GM20000 (cell line): ENCODE data around the gene OLA1.

ENCODE experiments used
- DNase-seq: peaks from one replicate; pipeline ENCODE4 v3.0.0; 2012; ENCODE audit warnings: low spot score
- CTCF ChIP-seq: IDR thresholded peaks from 2 replicates; pipeline ENCODE4 v1.5.1; 2012; ENCODE audit warnings: mild to moderate bottlenecking, control low read depth; ENCODE audit errors: extremely low read depth, missing control alignments

OLA1 gene

GRCh38 chr2:174106736-174107135 lies 141.6 kb downstream of the OLA1 start:
- no peak for DNase-seq
- TF ChIP-seq CTCF: no peak

DNA sequence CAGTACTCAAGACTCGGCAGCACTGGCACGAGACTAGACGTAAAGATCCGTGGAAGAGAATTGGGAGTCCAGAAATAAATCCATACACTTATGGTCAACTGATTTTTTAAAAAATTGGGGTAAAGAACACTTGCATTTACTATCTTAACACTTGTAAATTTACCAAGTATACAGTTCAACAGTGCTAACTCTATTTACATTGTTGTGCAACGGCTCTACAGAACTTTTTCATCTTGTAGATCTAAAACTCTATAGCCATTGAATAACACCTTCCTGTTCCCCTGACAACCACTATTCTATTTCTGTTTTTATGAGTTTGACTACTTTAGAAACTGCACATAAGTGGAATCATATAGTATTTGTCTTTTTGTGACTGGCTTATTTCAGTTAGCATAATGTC lies 153.8 kb downstream of the OLA1 start:
- no peak for TF ChIP-seq CTCF
- DNase-seq: no peak

DNA sequence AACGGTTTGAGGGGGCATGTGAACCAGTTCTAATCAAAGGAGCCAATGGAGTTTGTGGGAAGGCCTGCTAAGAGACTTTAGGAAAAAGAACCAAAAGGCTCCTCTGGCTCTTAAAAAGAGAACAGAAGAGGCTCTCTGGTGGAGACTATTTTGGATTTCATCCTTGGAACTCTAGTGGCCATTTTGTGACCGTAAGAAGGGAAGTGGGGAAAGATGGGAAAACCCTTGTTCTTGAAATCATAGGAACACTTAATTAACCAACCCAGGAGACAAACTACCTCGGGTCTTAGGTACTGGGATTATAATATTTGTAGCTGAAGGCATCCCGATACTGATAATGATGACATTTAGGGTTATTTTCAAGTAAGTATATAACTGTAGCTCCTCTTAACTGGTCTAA lies 157.9 kb downstream of the OLA1 start:
- no peak for TF ChIP-seq CTCF
- no peak for DNase-seq

DNA sequence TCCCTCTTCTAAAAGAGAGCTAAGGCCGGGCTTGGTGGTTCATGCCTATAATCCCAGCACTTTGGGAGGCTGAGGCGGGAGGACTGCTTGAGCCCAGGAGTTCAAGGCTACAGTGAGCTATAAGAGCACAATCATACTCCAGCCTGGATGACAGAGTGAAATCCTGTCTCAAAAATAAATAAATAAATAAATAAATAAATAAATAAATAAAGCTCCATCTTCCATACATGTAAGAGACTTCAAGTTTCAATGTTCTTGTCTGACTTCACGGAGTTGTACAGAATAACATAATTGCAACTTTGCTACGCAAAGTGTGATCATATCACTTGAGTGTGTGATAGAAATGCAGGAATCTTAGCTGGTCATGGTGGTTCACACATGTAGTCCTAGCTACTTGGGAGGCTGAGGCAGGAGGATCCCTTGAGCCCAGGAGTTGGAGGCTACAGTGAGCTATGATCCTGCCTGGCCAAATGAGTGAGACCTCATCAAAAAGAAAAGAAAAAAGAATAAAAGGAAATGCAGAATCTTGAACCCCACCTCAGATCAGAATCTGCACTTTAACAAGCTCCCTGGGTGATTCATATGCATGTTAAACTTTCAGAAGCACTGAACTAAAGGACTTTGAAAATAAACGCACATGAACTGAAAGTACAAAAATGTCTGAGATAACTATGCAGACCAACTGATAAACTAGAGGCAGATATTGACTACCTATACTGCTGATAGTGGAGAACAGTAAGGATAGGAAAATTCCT lies 159.4 kb downstream of the OLA1 start:
- DNase-seq: no peak
- TF ChIP-seq CTCF: no peak

DNA sequence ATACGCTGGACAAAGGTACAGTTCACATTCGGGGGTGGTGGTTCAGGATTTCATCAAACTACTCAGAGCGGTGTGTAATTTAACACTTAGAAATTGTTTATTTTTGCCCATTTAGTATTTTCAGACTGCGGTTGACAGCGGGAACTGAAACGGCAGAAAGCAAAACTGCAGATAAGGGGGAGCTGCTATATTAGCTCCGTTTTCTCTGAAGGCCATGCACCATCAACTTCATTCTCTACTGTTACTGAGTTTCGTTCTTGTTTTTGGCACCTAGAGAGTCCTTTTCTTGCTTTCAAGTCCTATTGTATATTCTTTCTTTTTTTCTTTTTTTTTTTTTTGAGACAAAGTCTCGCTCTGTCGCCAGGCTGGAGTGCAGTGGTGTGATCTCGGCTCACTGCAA lies 161.6 kb downstream of the OLA1 start:
- no peak for TF ChIP-seq CTCF
- DNase-seq: no peak

DNA sequence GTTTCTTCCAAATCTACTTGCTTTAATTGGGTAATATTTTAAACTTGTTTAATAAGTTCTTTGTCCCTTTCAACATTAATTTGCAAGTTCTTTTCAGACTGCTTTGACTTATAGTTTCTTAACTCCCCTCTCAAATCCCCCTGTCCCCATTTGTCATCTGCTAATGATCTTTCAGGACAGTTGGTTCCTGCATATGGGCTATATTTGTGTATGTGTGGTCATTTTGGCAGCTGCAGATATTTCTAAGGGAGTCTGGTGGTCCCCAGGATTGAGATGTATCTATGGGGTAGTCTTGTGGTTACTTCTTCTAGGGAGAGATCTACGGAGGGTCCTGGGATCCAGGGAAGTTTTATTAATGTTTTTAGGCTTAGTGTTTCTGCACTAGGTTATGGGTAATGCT lies 162.6 kb downstream of the OLA1 start:
- DNase-seq: no peak
- no peak for TF ChIP-seq CTCF

- DNase-seq: no peak
- TF ChIP-seq CTCF: no peak
These were observed 164.4 kb downstream of the OLA1 start for GRCh38 chr2:174083843-174084458.
